Neural progenitor cell (in vitro differentiated cells): Measurements from ENCODE around the gene MAST2.

Source experiments
- CTCF ChIP-seq: fragments of 200-600 bp; sonication (generic); IDR thresholded peaks from 2 replicates; pipeline ENCODE4 v1.5.1; 2017; ENCODE audit warnings: antibody characterized with exemption, mild to moderate bottlenecking
- EZH2 ChIP-seq: fragments of 200-600 bp; sonication (generic); IDR thresholded peaks from 2 replicates; pipeline ENCODE4 v1.6.1; 2017; ENCODE audit warnings: antibody characterized with exemption, mild to moderate bottlenecking, moderate library complexity
- EZH2phosphoT487 ChIP-seq: fragments of 200-600 bp; sonication (generic); IDR thresholded peaks from 2 replicates; pipeline ENCODE4 v1.6.1; 2017; ENCODE audit warnings: antibody characterized with exemption

GRCh38 chr1:45827256-45827655 lies 23.8 kb downstream of the MAST2 start:
- TF ChIP-seq CTCF (no peak), EZH2 (no peak), EZH2phosphoT487 (no peak)
